ENCODE measurements around the gene DPCD.

GRCh38 chr10:101552442-101552841 is 35.7 kb upstream of the DPCD start:
- TF ChIP-seq CTCF (IDR thresholded peaks at IDR 0.05) (no peak), POLR2A (IDR thresholded peaks at IDR 0.05) (no peak), EP300 (IDR thresholded peaks at IDR 0.05) (no peak)

Measured in ovary (tissue), 3 donors.